ENCODE measurements around the gene TRIM66. TPM values are rescaled to one million over a fixed set of nuclear protein-coding genes. Genes with fewer than 3 reads are reported as not detected.

TRIM66 gene
- total and polyA plus RNA-seq, 2 donors (not counting 3 experiments of a cell fraction or from before 2014, with no cell fraction given) = 5.5 to 11.7 TPM

DNA sequence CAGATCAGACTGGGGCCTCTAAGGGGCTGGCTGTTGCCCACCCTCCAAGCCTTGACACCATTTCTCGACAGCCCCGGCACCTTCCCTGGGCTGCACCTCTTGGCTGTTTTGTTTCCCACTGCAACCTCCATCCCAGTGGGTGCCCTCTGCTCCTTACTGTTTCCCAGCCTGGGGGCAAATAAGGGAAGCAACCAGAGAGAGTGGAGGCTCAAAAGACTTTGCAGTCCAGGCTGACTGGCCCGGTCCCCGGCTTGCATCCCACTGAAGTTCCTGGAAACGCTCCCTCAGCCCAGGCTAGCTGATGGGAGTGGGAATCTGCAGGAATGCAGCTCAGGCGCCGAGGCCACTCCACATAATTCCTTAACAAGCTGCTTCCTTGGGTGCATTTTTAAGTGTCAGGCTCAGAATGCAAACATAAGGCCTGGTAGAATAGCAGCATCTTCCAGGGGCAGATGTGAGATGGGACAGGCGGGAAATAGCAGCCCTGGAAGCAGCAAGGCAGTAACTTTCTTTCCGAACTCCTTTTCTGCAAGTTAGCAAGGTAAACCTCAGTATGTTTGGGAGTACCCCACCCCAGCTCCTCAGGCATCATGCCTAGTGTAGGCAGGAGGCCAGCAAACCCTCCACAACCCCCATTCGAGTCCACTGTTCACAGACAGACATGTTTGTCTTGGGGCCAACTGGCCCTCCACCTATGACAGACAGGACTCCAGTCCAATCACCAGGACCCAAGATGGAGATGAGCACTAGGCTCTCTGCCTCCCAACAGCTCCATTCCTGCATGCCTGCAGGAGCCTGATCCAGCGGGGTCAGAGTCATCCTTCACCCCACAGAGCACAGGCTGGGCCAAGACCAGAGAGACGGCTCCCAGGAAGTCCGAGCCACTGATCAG lies 39.4 kb upstream of the TRIM66 start:
- no peak overlapping the region for H3K27ac ChIP-seq (ENCODE audit: insufficient read depth, low read depth, low read length)

More for the DNA sequence above, 39.4 kb upstream of the TRIM66 start:
- ChIA-PET CTCF (no interaction called here), POLR2A (no interaction called here)
- Histone ChIP-seq H3K4me3 (replicated peaks in 1 of 3; ENCODE audit: insufficient read depth in 1 of 3, low read depth in 1 of 3, low read length in 3 of 3) (no peak overlapping the region), H2AFZ (ENCODE audit: low read depth, low read length) (no peak overlapping the region), H3K36me3 (ENCODE audit: control insufficient read depth in 2 of 2, extremely low read depth in 1 of 2, insufficient read depth in 2 of 2, low read length in 2 of 2) (no peaks in the 10 kb centered on the region), H3K9ac (replicated peaks; ENCODE audit: extremely low read depth, insufficient read depth, low read length) (no peak overlapping the region), H3K4me2 (ENCODE audit: insufficient read depth, low read length) (no peak overlapping the region), H3K27me3 (ENCODE audit: control insufficient read depth in 2 of 2, insufficient read depth in 2 of 2, low read length in 2 of 2) (no peaks in the 10 kb centered on the region), H3K9me1 (replicated peaks; ENCODE audit: control insufficient read depth, extremely low read depth, insufficient read depth, low read length) (no peaks in the 10 kb centered on the region), H3K79me2 (ENCODE audit: control insufficient read depth, insufficient read depth, low read length) (no peaks in the 10 kb centered on the region), H4K20me1 (replicated peaks; ENCODE audit: control insufficient read depth, extremely low read depth, insufficient read depth, low read length) (no peaks in the 10 kb centered on the region), H3K9me3 (replicated peaks; ENCODE audit: control insufficient read depth, insufficient read depth, low read length) (no peaks in the 10 kb centered on the region), H3K4me1 (ENCODE audit: control insufficient read depth, extremely low read depth, insufficient read depth, low read length) (peaks cover 34% of the 10 kb centered on the region)
- dilution Hi-C loops (cut with MboI; ENCODE audit: extremely low pct_ligation_motif_present, low sequenced_read_pairs) = no loop called here
- intact Hi-C loops (cut with micrococcal nuclease) = no loop called here
- TF ChIP-seq EZH2 (IDR thresholded peaks at IDR 0.05; ENCODE audit: borderline replicate concordance, low read depth, low read length, severe bottlenecking) = no peak
- TF ChIP-seq JUN (IDR thresholded peaks at IDR 0.05; ENCODE audit: borderline replicate concordance, insufficient read depth, insufficient read length, low read depth) = no peak
- no peak for TF ChIP-seq CTCF (IDR thresholded peaks at IDR 0.05; ENCODE audit: extremely low read depth in 1 of 2, insufficient read depth in 1 of 2, low read depth in 1 of 2, low read length in 2 of 2)
- no peak for TF ChIP-seq GATA2 (IDR thresholded peaks at IDR 0.05; ENCODE audit: insufficient read depth, insufficient read length, low read depth, low read length)
- TF ChIP-seq MYC (IDR thresholded peaks at IDR 0.05; ENCODE audit: low read depth, low read length) = no peak
- TF ChIP-seq, protein P1, sequence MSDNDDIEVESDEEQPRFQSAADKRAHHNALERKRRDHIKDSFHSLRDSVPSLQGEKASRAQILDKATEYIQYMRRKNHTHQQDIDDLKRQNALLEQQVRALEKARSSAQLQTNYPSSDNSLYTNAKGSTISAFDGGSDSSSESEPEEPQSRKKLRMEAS (IDR thresholded peaks at IDR 0.05; ENCODE audit: insufficient read depth, insufficient read length) = no peak
- no peak for TF ChIP-seq POLR2AphosphoS5 (IDR thresholded peaks at IDR 0.05; ENCODE audit: insufficient read depth, low read depth, low read length)
- no peak for TF ChIP-seq FOS (IDR thresholded peaks at IDR 0.05; ENCODE audit: borderline replicate concordance, insufficient read depth, low read length)
- no peak for TF ChIP-seq POLR2A (IDR thresholded peaks at IDR 0.05; ENCODE audit: low read depth, low read length)
- BruUV-seq (replicated peaks) = no TSS peak
- FAIRE-seq (no peak), DNase-seq (ENCODE audit: low read depth, low spot score) (no peak)

Measured in endothelial cell of umbilical vein (primary cell).